ENCODE results near the gene WNT16. TPM values are rescaled to one million over a fixed set of nuclear protein-coding genes. Genes with fewer than 3 reads are reported as not detected.

Gene WNT16
- total RNA-seq, 1 donor from 2014 or later, result not detected

- Histone ChIP-seq H3K9ac (no peak overlapping the region), H2AFZ (replicated peaks) (no peak overlapping the region), H3K27ac (no peak overlapping the region), H3K9me3 (ENCODE audit: low read depth) (no peaks in the 10 kb centered on the region), H4K20me1 (ENCODE audit: low read depth) (no peaks in the 10 kb centered on the region), H3K79me2 (ENCODE audit: low read depth) (no peaks in the 10 kb centered on the region), H3F3A (ENCODE audit: low read depth) (no peaks in the 10 kb centered on the region), H3K4me3 (no peak overlapping the region), H3K36me3 (no peaks in the 10 kb centered on the region), H3K4me2 (no peak overlapping the region), H3K4me1 (no peaks in the 10 kb centered on the region), H3K27me3 (no peaks in the 10 kb centered on the region)
- H3K4me3 Mint-ChIP-seq, result no peak overlapping the region
- H3K27ac Mint-ChIP-seq, result no peak overlapping the region
- H3K9me3 Mint-ChIP-seq, result peaks cover under 1% of the 10 kb centered on the region
- no peaks in the 10 kb centered on the region for H3K36me3 Mint-ChIP-seq
- TF ChIP-seq EZH2phosphoT487 (IDR thresholded peaks at IDR 0.05) (no peak), EZH2 (IDR thresholded peaks at IDR 0.05) (no peak), CTCF (IDR thresholded peaks at IDR 0.05) (no peak)
- no peaks in the 10 kb centered on the region for H3K27me3 Mint-ChIP-seq (ENCODE audit: insufficient read depth, low read depth)
- H3K4me1 Mint-ChIP-seq, result no peaks in the 10 kb centered on the region
- DNase-seq (ENCODE audit: low spot score), result no peak
These were observed 24.6 kb upstream of the WNT16 start for GRCh38 chr7:121304102-121304658.

GRCh38 chr7:121305109-121305508 lies 23.7 kb upstream of the WNT16 start:
- Histone ChIP-seq H3K36me3 (no peaks in the 10 kb centered on the region), H3K79me2 (ENCODE audit: low read depth) (no peaks in the 10 kb centered on the region), H3K9me3 (ENCODE audit: low read depth) (no peaks in the 10 kb centered on the region), H3K27me3 (no peaks in the 10 kb centered on the region), H3K4me3 (no peak overlapping the region), H3K27ac (no peak overlapping the region), H3F3A (ENCODE audit: low read depth) (no peaks in the 10 kb centered on the region), H3K4me2 (no peak overlapping the region), H2AFZ (replicated peaks) (no peak overlapping the region), H3K4me1 (no peaks in the 10 kb centered on the region), H4K20me1 (ENCODE audit: low read depth) (no peaks in the 10 kb centered on the region), H3K9ac (no peak overlapping the region)
- no peaks in the 10 kb centered on the region for H3K4me1 Mint-ChIP-seq
- no peak for DNase-seq (ENCODE audit: low spot score)
- no peaks in the 10 kb centered on the region for H3K36me3 Mint-ChIP-seq
- TF ChIP-seq CTCF (IDR thresholded peaks at IDR 0.05) (no peak), EZH2phosphoT487 (IDR thresholded peaks at IDR 0.05) (no peak), EZH2 (IDR thresholded peaks at IDR 0.05) (no peak)
- H3K27ac Mint-ChIP-seq, result no peak overlapping the region
- no peak overlapping the region for H3K4me3 Mint-ChIP-seq
- H3K9me3 Mint-ChIP-seq, result peaks cover 5% of the 10 kb centered on the region
- H3K27me3 Mint-ChIP-seq (ENCODE audit: insufficient read depth, low read depth), result no peaks in the 10 kb centered on the region

- no peak overlapping the region for H3K4me3 ChIP-seq
- H3K4me3 Mint-ChIP-seq, result no peak overlapping the region
- no peak overlapping the region for H2AFZ ChIP-seq (replicated peaks)
- H3K27ac ChIP-seq, result no peak overlapping the region
- H3K4me2 ChIP-seq, result no peak overlapping the region
- TF ChIP-seq EZH2 (IDR thresholded peaks at IDR 0.05), result no peak
- TF ChIP-seq CTCF (IDR thresholded peaks at IDR 0.05), result no peak
- TF ChIP-seq EZH2phosphoT487 (IDR thresholded peaks at IDR 0.05), result no peak
- no peaks in the 10 kb centered on the region for H3K9me3 ChIP-seq (ENCODE audit: low read depth)
- H3K9me3 Mint-ChIP-seq, result peaks cover 6% of the 10 kb centered on the region
- H3K79me2 ChIP-seq (ENCODE audit: low read depth), result no peaks in the 10 kb centered on the region
- H3K27ac Mint-ChIP-seq, result no peak overlapping the region
- H3K27me3 ChIP-seq, result no peaks in the 10 kb centered on the region
- DNase-seq (ENCODE audit: low spot score), result no peak
- H3K27me3 Mint-ChIP-seq (ENCODE audit: insufficient read depth, low read depth), result no peaks in the 10 kb centered on the region
- H3K4me1 Mint-ChIP-seq, result no peaks in the 10 kb centered on the region
- H3K36me3 Mint-ChIP-seq, result no peaks in the 10 kb centered on the region
- H3F3A ChIP-seq (ENCODE audit: low read depth), result no peaks in the 10 kb centered on the region
- H3K4me1 ChIP-seq, result no peaks in the 10 kb centered on the region
- H3K36me3 ChIP-seq, result no peaks in the 10 kb centered on the region
- no peak overlapping the region for H3K9ac ChIP-seq
- no peaks in the 10 kb centered on the region for H4K20me1 ChIP-seq (ENCODE audit: low read depth)
These were observed 22.2 kb upstream of the WNT16 start for GRCh38 chr7:121306565-121306964.

Measured in neural progenitor cell (in vitro differentiated cells).